Lower leg skin (tissue), 4 donors: ENCODE data around the gene DKK3. TPM values are rescaled to one million over a fixed set of nuclear protein-coding genes. Genes with fewer than 3 reads are reported as not detected.

Experiments
- DNase-seq, 2 donors: peaks; one replicate each; pipeline ENCODE4 v3.0.0-alpha.2; 2019; ENCODE audit warnings: low spot score in 2 of 2
- H3K4me3 ChIP-seq: fragments of 200-600 bp; sonication (generic); 2 replicates; pipeline ENCODE4 v1.5.1; 2017; ENCODE audit warnings: mild to moderate bottlenecking, low read depth; ENCODE audit not compliant: poor library complexity, severe bottlenecking
- POLR2A ChIP-seq, 2 donors: fragments of 450-650 bp; IDR thresholded peaks; one replicate each; pipeline ENCODE4 v1.6.1; 2016 to 2017; ENCODE audit warnings: antibody characterized with exemption in 2 of 2, mild to moderate bottlenecking in 1 of 2, moderate library complexity in 1 of 2
- WGBS, 2 donors: methylation state at CpG; one replicate each; pipeline ENCODE4 v1.1.5; 2018; 5-methylcytosine and 5-hydroxymethylcytosine counted together
- intact Hi-C: fragments of 100-400 bp; cut with DNase I; formaldehyde crosslinking; loops from one replicate; pipeline ENCODE4 v1.15.0; 2023; ENCODE audit warnings: low total_unique reads
- total RNA-seq, 4 donors: library from RNA; depleted of rRNA; stranded (reverse); fragments of >200 nt; gene quantifications; one replicate each; pipeline ENCODE4 v1.1.0, GENCODE V29; 2016
- TF ChIP-seq, protein P1 (sequence below), 3 donors: fragments of 450-650 bp; IDR thresholded peaks; one replicate each; pipeline ENCODE4 v1.5.1; 2016; ENCODE audit warnings: antibody characterized with exemption in 3 of 3, mild to moderate bottlenecking in 3 of 3, moderate library complexity in 2 of 3

DKK3 gene
- total RNA-seq, 4 donors from 2014 or later, result 78.5 to 175 (median 121) TPM

DNA sequence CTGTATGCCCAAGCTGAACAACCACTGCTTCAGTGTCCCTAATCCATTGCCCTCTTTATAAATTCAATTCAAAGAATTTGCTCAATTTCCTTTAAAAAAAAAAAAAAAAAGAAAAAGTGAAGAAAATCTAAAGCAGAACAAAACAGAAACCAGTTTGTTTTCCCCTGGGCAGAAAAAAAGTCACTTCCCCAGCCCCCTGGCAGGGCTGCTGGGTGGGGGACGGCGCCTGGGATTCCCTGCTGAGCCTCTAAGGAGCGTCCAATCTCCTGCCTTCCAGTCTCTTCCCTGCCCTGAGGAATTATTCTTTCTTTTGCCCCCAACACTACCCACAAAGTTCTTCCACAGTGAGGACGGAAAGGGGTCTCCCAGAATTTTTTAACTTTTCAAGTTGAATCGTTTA, 23.9 kb downstream of the DKK3 start:
- no peak for TF ChIP-seq POLR2A (IDR thresholded peaks at IDR 0.05)
- TF ChIP-seq, protein P1, sequence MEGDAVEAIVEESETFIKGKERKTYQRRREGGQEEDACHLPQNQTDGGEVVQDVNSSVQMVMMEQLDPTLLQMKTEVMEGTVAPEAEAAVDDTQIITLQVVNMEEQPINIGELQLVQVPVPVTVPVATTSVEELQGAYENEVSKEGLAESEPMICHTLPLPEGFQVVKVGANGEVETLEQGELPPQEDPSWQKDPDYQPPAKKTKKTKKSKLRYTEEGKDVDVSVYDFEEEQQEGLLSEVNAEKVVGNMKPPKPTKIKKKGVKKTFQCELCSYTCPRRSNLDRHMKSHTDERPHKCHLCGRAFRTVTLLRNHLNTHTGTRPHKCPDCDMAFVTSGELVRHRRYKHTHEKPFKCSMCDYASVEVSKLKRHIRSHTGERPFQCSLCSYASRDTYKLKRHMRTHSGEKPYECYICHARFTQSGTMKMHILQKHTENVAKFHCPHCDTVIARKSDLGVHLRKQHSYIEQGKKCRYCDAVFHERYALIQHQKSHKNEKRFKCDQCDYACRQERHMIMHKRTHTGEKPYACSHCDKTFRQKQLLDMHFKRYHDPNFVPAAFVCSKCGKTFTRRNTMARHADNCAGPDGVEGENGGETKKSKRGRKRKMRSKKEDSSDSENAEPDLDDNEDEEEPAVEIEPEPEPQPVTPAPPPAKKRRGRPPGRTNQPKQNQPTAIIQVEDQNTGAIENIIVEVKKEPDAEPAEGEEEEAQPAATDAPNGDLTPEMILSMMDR (IDR thresholded peaks at IDR 0.05), result no peak
- no peak overlapping the region for H3K4me3 ChIP-seq
- intact Hi-C loops, result no loop called here
- 47 to 69% methylated on average over 5 of the region's 5 CpGs for WGBS, 2 donors
- DNase-seq, result peak in 1 of 2 donors; percentile 84

DNA sequence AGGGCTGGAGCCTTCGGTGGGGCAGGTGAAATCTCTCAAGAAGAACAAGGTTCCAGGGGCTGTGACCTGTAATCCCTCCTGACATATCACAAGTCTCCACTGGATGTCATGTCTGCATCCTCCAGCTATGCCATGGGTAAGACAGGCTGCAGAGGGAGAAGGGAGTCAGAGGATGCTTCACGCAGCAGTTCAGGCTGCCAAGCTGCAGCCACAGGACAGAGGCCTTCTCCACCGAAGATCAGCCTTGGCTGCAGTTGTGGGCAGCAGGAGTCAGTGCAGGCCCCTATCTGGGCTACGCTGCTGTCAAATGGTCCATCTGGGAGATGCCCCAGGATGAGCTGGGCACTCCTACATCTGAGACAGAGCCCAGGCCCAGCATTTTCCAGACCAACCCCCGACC, 25.0 kb downstream of the DKK3 start:
- no peak for TF ChIP-seq POLR2A (IDR thresholded peaks at IDR 0.05)
- TF ChIP-seq, protein P1 (IDR thresholded peaks at IDR 0.05), result no peak
- peak in 1 of 2 donors; percentile 85 for DNase-seq
- intact Hi-C loops, result no loop called here
- 73 to 92% methylated on average over 5 of the region's 5 CpGs for WGBS, 2 donors
- H3K4me3 ChIP-seq, result no peak overlapping the region

DNA sequence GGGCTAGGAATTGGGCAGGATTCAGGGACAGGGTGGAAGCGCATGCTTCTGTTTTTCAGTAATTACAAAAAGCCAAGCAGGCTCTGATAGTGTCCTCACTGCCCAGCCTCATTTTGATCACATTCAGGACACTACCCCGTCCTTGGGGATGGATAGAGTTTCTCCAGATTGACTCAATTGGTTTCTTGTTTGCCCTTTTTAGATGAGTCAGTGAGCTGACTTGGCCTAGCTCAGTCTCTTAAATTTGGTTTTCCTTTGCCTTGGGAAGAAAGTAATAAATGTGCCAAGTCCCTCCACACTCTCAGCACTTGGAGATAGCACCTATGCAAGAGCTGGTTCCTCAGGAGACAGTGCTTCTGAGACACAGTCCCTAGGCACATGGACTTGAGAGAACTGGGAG, 25.5 kb downstream of the DKK3 start:
- DNase-seq, result no peak
- TF ChIP-seq, protein P1 (IDR thresholded peaks at IDR 0.05), result no peak
- no peak for TF ChIP-seq POLR2A (IDR thresholded peaks at IDR 0.05)
- 65 to 75% methylated on average over 2 of the region's 2 CpGs for WGBS, 2 donors
- intact Hi-C loops, result no loop called here
- no peak overlapping the region for H3K4me3 ChIP-seq

DNA sequence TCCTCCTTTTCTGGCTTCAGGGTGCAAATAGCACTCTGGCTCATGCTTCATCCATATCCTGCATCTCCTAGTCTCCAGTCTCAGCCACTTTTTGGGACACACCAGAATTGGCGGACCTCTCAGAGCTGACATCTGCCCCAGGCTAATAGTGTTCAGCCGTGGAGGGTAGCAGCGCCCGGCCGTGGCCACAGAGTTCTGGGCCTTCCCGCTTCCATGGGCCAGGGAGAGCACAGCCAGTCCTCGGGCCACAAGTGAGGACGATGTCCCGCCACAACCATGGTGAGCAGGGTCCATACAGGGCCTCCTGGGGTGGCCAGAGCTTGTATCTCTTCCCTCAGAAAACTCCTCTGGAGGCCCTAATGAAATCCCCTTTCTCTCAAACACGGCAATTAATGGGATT, 26.0 kb downstream of the DKK3 start:
- peak in 1 of 2 donors; percentile 79 for DNase-seq
- TF ChIP-seq, protein P1 (IDR thresholded peaks at IDR 0.05), result no peak
- TF ChIP-seq POLR2A (IDR thresholded peaks at IDR 0.05), result no peak
- WGBS, 2 donors, result 90 to 98% methylated on average over 9 to 10 of the region's 10 CpGs
- H3K4me3 ChIP-seq, result no peak overlapping the region
- intact Hi-C loops, result no loop called here

DNA sequence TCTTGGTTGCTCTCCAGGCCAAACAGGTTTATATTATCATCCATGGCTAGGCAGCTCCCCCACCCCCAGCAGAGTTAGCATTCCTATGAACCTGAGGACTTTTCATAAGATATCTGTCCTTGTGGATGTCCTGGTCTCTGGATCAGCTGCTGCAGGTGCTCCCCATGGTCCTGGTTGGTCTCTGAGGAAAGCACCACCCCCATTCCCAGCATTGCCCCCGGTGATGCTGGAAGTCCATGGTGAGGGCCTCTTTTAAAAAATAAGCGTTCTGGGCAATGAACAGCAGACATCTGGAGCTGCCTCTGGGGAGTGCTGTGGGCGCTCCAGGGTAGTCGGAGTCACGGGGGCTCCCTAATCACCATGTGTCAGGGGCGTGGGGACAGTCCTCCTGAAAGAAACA, 26.6 kb downstream of the DKK3 start:
- intact Hi-C loops, result no loop called here
- 82 to 97% methylated on average over 6 of the region's 6 CpGs for WGBS, 2 donors
- peak in 1 of 2 donors; percentile 64 for DNase-seq

DNA sequence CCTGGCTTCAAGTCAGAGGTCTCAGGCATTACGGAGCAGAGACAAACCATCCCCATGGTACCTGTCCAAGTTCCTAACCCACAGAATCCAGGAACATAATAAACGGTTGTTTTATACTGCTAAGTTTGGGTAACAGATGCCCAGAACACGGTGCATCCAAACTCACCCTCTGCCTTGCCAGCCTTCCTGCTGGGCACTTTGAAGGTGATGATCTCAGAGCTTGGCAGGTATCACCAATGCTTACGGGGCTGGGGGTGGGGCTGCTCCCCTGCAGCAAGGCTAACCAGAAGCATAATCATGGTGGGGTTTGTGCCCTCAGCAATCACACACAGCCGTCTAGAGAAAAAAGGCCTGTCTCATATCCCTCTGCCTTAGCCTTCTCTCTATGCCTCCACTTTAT, 27.1 kb downstream of the DKK3 start:
- no peak overlapping the region for H3K4me3 ChIP-seq
- peak in 1 of 2 donors; percentile 58 for DNase-seq
- no peak for TF ChIP-seq POLR2A (IDR thresholded peaks at IDR 0.05)
- TF ChIP-seq, protein P1 (IDR thresholded peaks at IDR 0.05), result no peak
- WGBS, 2 donors, result 62 to 66% methylated on average over 5 of the region's 5 CpGs
- intact Hi-C loops, result no loop called here

More for the DNA sequence above, 26.6 kb downstream of the DKK3 start:
- no peak overlapping the region for H3K4me3 ChIP-seq
- TF ChIP-seq, protein P1 (IDR thresholded peaks at IDR 0.05), result no peak
- TF ChIP-seq POLR2A (IDR thresholded peaks at IDR 0.05), result no peak
